ENCODE measurements around the gene VSIG10.

Gene VSIG10

GRCh38 chr12:118073768-118074167, 30.0 kb downstream of the VSIG10 start:
- H2BK12ac ChIP-seq (ENCODE audit: low read length): no peak overlapping the region
- H3K4me3 ChIP-seq (ENCODE audit: low read length in 2 of 2): no peak overlapping the region
- no peak overlapping the region for H3K23ac ChIP-seq (ENCODE audit: low read depth, low read length, poor library complexity)
- no peaks in the 10 kb centered on the region for H3K27me3 ChIP-seq (ENCODE audit: control insufficient read depth in 3 of 3, insufficient read depth in 3 of 3, low read depth in 1 of 3, low read length in 3 of 3)
- H3K79me1 ChIP-seq (ENCODE audit: low read depth, low read length): no peaks in the 10 kb centered on the region
- H2AK5ac ChIP-seq (ENCODE audit: low read depth, low read length): no peak overlapping the region
- H3K4ac ChIP-seq (ENCODE audit: low read length): no peak overlapping the region
- no peak overlapping the region for H2BK15ac ChIP-seq (ENCODE audit: low read length)
- no peak overlapping the region for H3K4me2 ChIP-seq (ENCODE audit: insufficient read depth, low read length, poor library complexity, severe bottlenecking)
- H3K9me3 ChIP-seq (replicated peaks in 1 of 2; ENCODE audit: control insufficient read depth in 2 of 2, insufficient read depth in 1 of 2, low read depth in 1 of 2, low read length in 2 of 2): no peaks in the 10 kb centered on the region
- H4K91ac ChIP-seq (ENCODE audit: low read depth, low read length, poor library complexity): no peak overlapping the region
- DNase-seq (ENCODE audit: low spot score): no peak
- no CpG with 5 or more reads among the region's 4 CpGs for WGBS, 2 donors (ENCODE audit: extremely low coverage in 2 of 2, insufficient read length in 2 of 2, insufficient replicate concordance in 1 of 2)
- peak overlapping the region; percentile 65 for H3K18ac ChIP-seq (ENCODE audit: low read length)
- no peak overlapping the region for H2BK120ac ChIP-seq (ENCODE audit: low read depth, low read length)
- H3K9ac ChIP-seq (ENCODE audit: low read depth, low read length, poor library complexity): peak overlapping the region; percentile 21
- H2AFZ ChIP-seq (ENCODE audit: low read length): no peak overlapping the region
- H3K27ac ChIP-seq (replicated peaks; ENCODE audit: low read length): no peak overlapping the region
- H4K8ac ChIP-seq (ENCODE audit: low read depth, low read length): no peak overlapping the region
- H3K36me3 ChIP-seq (replicated peaks in 1 of 2; ENCODE audit: control insufficient read depth in 2 of 2, insufficient read depth in 2 of 2, low read length in 2 of 2): peaks cover 8 to 57% of the 10 kb centered on the region in 2 donors
- H2BK5ac ChIP-seq (ENCODE audit: low read length): no peak overlapping the region
- H3K14ac ChIP-seq (ENCODE audit: low read length): peak overlapping the region; percentile 38
- no peaks in the 10 kb centered on the region for H3K4me1 ChIP-seq (ENCODE audit: control insufficient read depth in 2 of 2, insufficient read depth in 1 of 2, low read depth in 1 of 2, low read length in 2 of 2)

GRCh38 chr12:118070650-118071049, 33.2 kb downstream of the VSIG10 start:
- no peaks in the 10 kb centered on the region for H3K4me1 ChIP-seq (ENCODE audit: control insufficient read depth in 2 of 2, insufficient read depth in 1 of 2, low read depth in 1 of 2, low read length in 2 of 2)
- H3K27me3 ChIP-seq (ENCODE audit: control insufficient read depth in 3 of 3, insufficient read depth in 3 of 3, low read depth in 1 of 3, low read length in 3 of 3): no peaks in the 10 kb centered on the region
- H3K18ac ChIP-seq (ENCODE audit: low read length): no peak overlapping the region
- no peak overlapping the region for H3K4me2 ChIP-seq (ENCODE audit: insufficient read depth, low read length, poor library complexity, severe bottlenecking)
- peaks cover 7 to 52% of the 10 kb centered on the region in 2 donors for H3K36me3 ChIP-seq (replicated peaks in 1 of 2; ENCODE audit: control insufficient read depth in 2 of 2, insufficient read depth in 2 of 2, low read length in 2 of 2)
- H2BK5ac ChIP-seq (ENCODE audit: low read length): no peak overlapping the region
- no peak overlapping the region for H2BK12ac ChIP-seq (ENCODE audit: low read length)
- no peak overlapping the region for H3K4ac ChIP-seq (ENCODE audit: low read length)
- WGBS, 2 donors (ENCODE audit: extremely low coverage in 2 of 2, insufficient read length in 2 of 2, insufficient replicate concordance in 1 of 2): no CpG with 5 or more reads among the region's 3 CpGs
- H2AFZ ChIP-seq (ENCODE audit: low read length): no peak overlapping the region
- no peak overlapping the region for H2AK5ac ChIP-seq (ENCODE audit: low read depth, low read length)
- H2BK120ac ChIP-seq (ENCODE audit: low read depth, low read length): no peak overlapping the region
- no peak overlapping the region for H3K14ac ChIP-seq (ENCODE audit: low read length)
- H4K8ac ChIP-seq (ENCODE audit: low read depth, low read length): no peak overlapping the region
- H3K27ac ChIP-seq (replicated peaks; ENCODE audit: low read length): no peak overlapping the region
- H4K91ac ChIP-seq (ENCODE audit: low read depth, low read length, poor library complexity): no peak overlapping the region
- no peak overlapping the region for H2BK15ac ChIP-seq (ENCODE audit: low read length)
- H3K23ac ChIP-seq (ENCODE audit: low read depth, low read length, poor library complexity): no peak overlapping the region
- no peaks in the 10 kb centered on the region for H3K79me1 ChIP-seq (ENCODE audit: low read depth, low read length)
- no peak overlapping the region for H3K9ac ChIP-seq (ENCODE audit: low read depth, low read length, poor library complexity)
- no peak for DNase-seq (ENCODE audit: low spot score)
- H3K4me3 ChIP-seq (ENCODE audit: low read length in 2 of 2): no peak overlapping the region
- H3K9me3 ChIP-seq (replicated peaks in 1 of 2; ENCODE audit: control insufficient read depth in 2 of 2, insufficient read depth in 1 of 2, low read depth in 1 of 2, low read length in 2 of 2): no peaks in the 10 kb centered on the region

- Histone ChIP-seq H3K9ac (ENCODE audit: low read depth, low read length, poor library complexity) (no peak overlapping the region), H3K4ac (ENCODE audit: low read length) (no peak overlapping the region), H2BK120ac (ENCODE audit: low read depth, low read length) (no peak overlapping the region), H4K91ac (ENCODE audit: low read depth, low read length, poor library complexity) (no peak overlapping the region), H3K79me1 (ENCODE audit: low read depth, low read length) (no peaks in the 10 kb centered on the region), H3K23ac (ENCODE audit: low read depth, low read length, poor library complexity) (no peak overlapping the region), H3K4me1 (ENCODE audit: control insufficient read depth in 2 of 2, insufficient read depth in 1 of 2, low read depth in 1 of 2, low read length in 2 of 2) (no peaks in the 10 kb centered on the region), H2AK5ac (ENCODE audit: low read depth, low read length) (no peak overlapping the region), H2BK5ac (ENCODE audit: low read length) (no peak overlapping the region), H3K4me3 (ENCODE audit: low read length in 2 of 2) (no peak overlapping the region), H3K36me3 (replicated peaks in 1 of 2; ENCODE audit: control insufficient read depth in 2 of 2, insufficient read depth in 2 of 2, low read length in 2 of 2) (peaks cover 3 to 61% of the 10 kb centered on the region in 2 donors), H2BK15ac (ENCODE audit: low read length) (no peak overlapping the region), H3K18ac (ENCODE audit: low read length) (no peak overlapping the region), H4K8ac (ENCODE audit: low read depth, low read length) (no peak overlapping the region), H3K4me2 (ENCODE audit: insufficient read depth, low read length, poor library complexity, severe bottlenecking) (no peak overlapping the region), H3K9me3 (replicated peaks in 1 of 2; ENCODE audit: control insufficient read depth in 2 of 2, insufficient read depth in 1 of 2, low read depth in 1 of 2, low read length in 2 of 2) (peaks cover 0 to 4% of the 10 kb centered on the region in 2 donors), H3K27me3 (ENCODE audit: control insufficient read depth in 3 of 3, insufficient read depth in 3 of 3, low read depth in 1 of 3, low read length in 3 of 3) (no peaks in the 10 kb centered on the region), H3K27ac (replicated peaks; ENCODE audit: low read length) (no peak overlapping the region), H2AFZ (ENCODE audit: low read length) (no peak overlapping the region), H3K14ac (ENCODE audit: low read length) (no peak overlapping the region), H2BK12ac (ENCODE audit: low read length) (no peak overlapping the region)
- WGBS, 2 donors (ENCODE audit: extremely low coverage in 2 of 2, insufficient read length in 2 of 2, insufficient replicate concordance in 1 of 2): no CpG with 5 or more reads among the region's 2 CpGs
- DNase-seq (ENCODE audit: low spot score): no peak
Measured at GRCh38 chr12:118068445-118068844, 35.4 kb downstream of the VSIG10 start.

GRCh38 chr12:118065380-118065779, 38.4 kb downstream of the VSIG10 start:
- peaks cover 0 to 4% of the 10 kb centered on the region in 2 donors for H3K9me3 ChIP-seq (replicated peaks in 1 of 2; ENCODE audit: control insufficient read depth in 2 of 2, insufficient read depth in 1 of 2, low read depth in 1 of 2, low read length in 2 of 2)
- no peak overlapping the region for H3K23ac ChIP-seq (ENCODE audit: low read depth, low read length, poor library complexity)
- no peak overlapping the region for H4K91ac ChIP-seq (ENCODE audit: low read depth, low read length, poor library complexity)
- no peak overlapping the region for H3K14ac ChIP-seq (ENCODE audit: low read length)
- H2BK15ac ChIP-seq (ENCODE audit: low read length): no peak overlapping the region
- no peak overlapping the region for H3K27ac ChIP-seq (replicated peaks; ENCODE audit: low read length)
- no peak overlapping the region for H2BK12ac ChIP-seq (ENCODE audit: low read length)
- H3K36me3 ChIP-seq (replicated peaks in 1 of 2; ENCODE audit: control insufficient read depth in 2 of 2, insufficient read depth in 2 of 2, low read length in 2 of 2): peaks cover 2 to 36% of the 10 kb centered on the region in 2 donors
- DNase-seq (ENCODE audit: low spot score): no peak
- H3K9ac ChIP-seq (ENCODE audit: low read depth, low read length, poor library complexity): no peak overlapping the region
- no peak overlapping the region for H3K4me2 ChIP-seq (ENCODE audit: insufficient read depth, low read length, poor library complexity, severe bottlenecking)
- H3K27me3 ChIP-seq (ENCODE audit: control insufficient read depth in 3 of 3, insufficient read depth in 3 of 3, low read depth in 1 of 3, low read length in 3 of 3): no peaks in the 10 kb centered on the region
- peaks cover under 1 to 5% of the 10 kb centered on the region in 2 donors for H3K4me1 ChIP-seq (ENCODE audit: control insufficient read depth in 2 of 2, insufficient read depth in 1 of 2, low read depth in 1 of 2, low read length in 2 of 2)
- H3K18ac ChIP-seq (ENCODE audit: low read length): no peak overlapping the region
- H2AFZ ChIP-seq (ENCODE audit: low read length): no peak overlapping the region
- no peak overlapping the region for H3K4me3 ChIP-seq (ENCODE audit: low read length in 2 of 2)
- no peak overlapping the region for H4K8ac ChIP-seq (ENCODE audit: low read depth, low read length)
- H3K4ac ChIP-seq (ENCODE audit: low read length): no peak overlapping the region
- no peaks in the 10 kb centered on the region for H3K79me1 ChIP-seq (ENCODE audit: low read depth, low read length)
- H2BK5ac ChIP-seq (ENCODE audit: low read length): no peak overlapping the region
- no CpG with 5 or more reads among the region's 1 CpG for WGBS, 2 donors (ENCODE audit: extremely low coverage in 2 of 2, insufficient read length in 2 of 2, insufficient replicate concordance in 1 of 2)
- no peak overlapping the region for H2AK5ac ChIP-seq (ENCODE audit: low read depth, low read length)
- H2BK120ac ChIP-seq (ENCODE audit: low read depth, low read length): no peak overlapping the region

All from neuronal stem cell (in vitro differentiated cells).